HepG2 (cell line): ENCODE measurements around the gene CCND1. TPM values are rescaled to one million over a fixed set of nuclear protein-coding genes. Genes with fewer than 3 reads are reported as not detected.

ENCODE experiments used
- ELF4 ChIP-seq: sonication (generic); formaldehyde crosslinking; IDR thresholded peaks from 2 replicates; pipeline ENCODE4 v1.5.0; 2020; ENCODE audit warnings: missing genetic modification reagents, mild to moderate bottlenecking, moderate library complexity, borderline replicate concordance
- FOXA1 ChIP-seq, 2 experiments: fragments of 450-650 bp in 1 of 2; sonication (generic) in 1 of 2; formaldehyde crosslinking in 1 of 2; IDR thresholded peaks; 2 replicates each; pipeline versions ENCODE4 v1.4.0 to v1.6.1; 2016 to 2020; ENCODE audit warnings: missing genetic modification reagents in 1 of 2
- NFKB2 ChIP-seq: sonication (generic); formaldehyde crosslinking; IDR thresholded peaks from 2 replicates; pipeline ENCODE4 v1.4.0; 2020; ENCODE audit warnings: missing genetic modification reagents, borderline replicate concordance
- NR2C2 ChIP-seq: sonication (generic); formaldehyde crosslinking; IDR thresholded peaks from 2 replicates; pipeline ENCODE4 v1.4.0; 2020; ENCODE audit warnings: missing genetic modification reagents, mild to moderate bottlenecking, moderate library complexity, borderline replicate concordance
- SNAI1 ChIP-seq: sonication (generic); formaldehyde crosslinking; IDR thresholded peaks from 2 replicates; pipeline ENCODE4 v1.5.0; 2020; ENCODE audit warnings: mild to moderate bottlenecking, missing genetic modification reagents, borderline replicate concordance
- SPEN ChIP-seq: sonication (generic); formaldehyde crosslinking; IDR thresholded peaks from 2 replicates; pipeline ENCODE4 v1.5.1; 2020; ENCODE audit warnings: low read depth, mild to moderate bottlenecking, missing genetic modification reagents
- ZC3H13 ChIP-seq: sonication (generic); formaldehyde crosslinking; IDR thresholded peaks from 2 replicates; pipeline ENCODE4 v1.8.1; 2023; ENCODE audit warnings: mild to moderate bottlenecking, missing genetic modification reagents, moderate library complexity
- ZNF816 ChIP-seq: sonication (generic); formaldehyde crosslinking; IDR thresholded peaks from 2 replicates; pipeline ENCODE4 v1.8.0; 2022; ENCODE audit warnings: missing genetic modification reagents, mild to moderate bottlenecking, borderline replicate concordance
- polyA plus RNA-seq, 8 experiments: library from polyadenylated mRNA; depleted of rRNA in 3 of 8; stranded (reverse) in 7 of 8; unstranded in 1 of 8; fragments of >200 nt; fragmentation: Illumina TruSeq in 4 of 8; extraction: Trizol in 4 of 8; gene quantifications; 2 replicates each; pipeline versions ENCODE4 v1.2.1 to v1.2.3, GENCODE V29; 2011 to 2016; ENCODE audit warnings: low read depth in 4 of 8, missing spikeins in 1 of 8, mixed read lengths in 1 of 8; ENCODE audit not compliant: insufficient read depth in 1 of 8
- total RNA-seq, 5 experiments: library from RNA; depleted of rRNA; stranded (reverse); fragments of >200 nt; fragmentation: Illumina TruSeq; extraction: Trizol; gene quantifications; 2 replicates each; pipeline ENCODE4 v1.2.3, GENCODE V29; 2016; ENCODE audit warnings: low read depth in 1 of 5
- TF ChIP-seq, protein P1 (sequence below), 2 experiments: fragments of 450-650 bp in 1 of 2; sonication (generic) in 1 of 2; formaldehyde crosslinking in 1 of 2; IDR thresholded peaks; 2 replicates each; pipeline versions ENCODE4 v1.6.1 to v1.8.0; 2016 to 2022; ENCODE audit warnings: antibody characterized with exemption in 1 of 2, mild to moderate bottlenecking in 1 of 2, missing genetic modification reagents in 1 of 2
- TF ChIP-seq, protein P2 (sequence below): IDR thresholded peaks from 2 replicates; pipeline ENCODE4 v1.6.1; 2016; ENCODE audit warnings: missing compliant biosample characterization, missing genetic modification reagents, borderline replicate concordance
- TF ChIP-seq, protein P3 (sequence below): sonication (generic); formaldehyde crosslinking; IDR thresholded peaks from 2 replicates; pipeline ENCODE4 v1.8.0; 2022; ENCODE audit warnings: mild to moderate bottlenecking, missing genetic modification reagents, moderate library complexity
- TF ChIP-seq, protein P4 (sequence below): sonication (generic); formaldehyde crosslinking; IDR thresholded peaks from 2 replicates; pipeline ENCODE4 v1.9.0; 2021; ENCODE audit warnings: missing genetic modification reagents, borderline replicate concordance

CCND1 gene
- total and polyA plus RNA-seq, 2 of the 13 experiments (the other 11 are each of a cell fraction or from before 2014, with no cell fraction given) = 107 to 136 TPM

DNA sequence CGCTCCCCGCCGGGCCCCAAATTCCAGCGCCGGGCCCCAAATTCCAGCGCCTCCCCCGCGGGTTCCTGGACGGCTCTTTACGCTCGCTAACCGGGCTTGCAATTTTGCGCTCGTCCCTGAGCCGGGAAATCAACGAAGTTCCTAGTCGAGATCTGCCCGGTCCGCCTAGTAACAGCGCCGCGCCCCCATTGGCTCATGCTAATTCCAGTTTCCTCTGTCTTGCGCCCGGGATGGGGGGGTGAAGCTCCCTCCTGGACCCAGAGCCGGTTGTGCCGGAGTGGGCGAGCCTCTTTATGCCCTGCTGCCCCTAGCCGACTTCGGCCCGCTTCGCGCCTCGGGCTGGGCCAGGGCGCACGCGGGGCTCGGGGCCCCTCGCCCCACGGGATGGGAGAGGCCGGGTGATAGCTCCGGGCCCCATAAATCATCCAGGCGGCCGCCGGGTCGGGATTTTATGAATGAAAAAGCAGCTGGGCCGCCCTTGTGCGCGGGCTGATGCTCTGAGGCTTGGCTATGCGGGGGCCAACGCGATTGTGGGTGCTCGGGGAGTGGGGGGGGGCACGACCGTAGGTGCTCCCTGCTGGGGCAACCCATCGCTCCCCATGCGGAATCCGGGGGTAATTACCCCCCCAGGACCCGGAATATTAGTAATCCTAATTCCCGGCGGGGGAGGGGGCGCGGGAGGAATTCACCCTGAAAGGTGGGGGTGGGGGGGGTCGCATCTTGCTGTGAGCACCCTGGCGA, 1.8 kb upstream of the CCND1 start (continued):
- TF ChIP-seq, protein P1, sequence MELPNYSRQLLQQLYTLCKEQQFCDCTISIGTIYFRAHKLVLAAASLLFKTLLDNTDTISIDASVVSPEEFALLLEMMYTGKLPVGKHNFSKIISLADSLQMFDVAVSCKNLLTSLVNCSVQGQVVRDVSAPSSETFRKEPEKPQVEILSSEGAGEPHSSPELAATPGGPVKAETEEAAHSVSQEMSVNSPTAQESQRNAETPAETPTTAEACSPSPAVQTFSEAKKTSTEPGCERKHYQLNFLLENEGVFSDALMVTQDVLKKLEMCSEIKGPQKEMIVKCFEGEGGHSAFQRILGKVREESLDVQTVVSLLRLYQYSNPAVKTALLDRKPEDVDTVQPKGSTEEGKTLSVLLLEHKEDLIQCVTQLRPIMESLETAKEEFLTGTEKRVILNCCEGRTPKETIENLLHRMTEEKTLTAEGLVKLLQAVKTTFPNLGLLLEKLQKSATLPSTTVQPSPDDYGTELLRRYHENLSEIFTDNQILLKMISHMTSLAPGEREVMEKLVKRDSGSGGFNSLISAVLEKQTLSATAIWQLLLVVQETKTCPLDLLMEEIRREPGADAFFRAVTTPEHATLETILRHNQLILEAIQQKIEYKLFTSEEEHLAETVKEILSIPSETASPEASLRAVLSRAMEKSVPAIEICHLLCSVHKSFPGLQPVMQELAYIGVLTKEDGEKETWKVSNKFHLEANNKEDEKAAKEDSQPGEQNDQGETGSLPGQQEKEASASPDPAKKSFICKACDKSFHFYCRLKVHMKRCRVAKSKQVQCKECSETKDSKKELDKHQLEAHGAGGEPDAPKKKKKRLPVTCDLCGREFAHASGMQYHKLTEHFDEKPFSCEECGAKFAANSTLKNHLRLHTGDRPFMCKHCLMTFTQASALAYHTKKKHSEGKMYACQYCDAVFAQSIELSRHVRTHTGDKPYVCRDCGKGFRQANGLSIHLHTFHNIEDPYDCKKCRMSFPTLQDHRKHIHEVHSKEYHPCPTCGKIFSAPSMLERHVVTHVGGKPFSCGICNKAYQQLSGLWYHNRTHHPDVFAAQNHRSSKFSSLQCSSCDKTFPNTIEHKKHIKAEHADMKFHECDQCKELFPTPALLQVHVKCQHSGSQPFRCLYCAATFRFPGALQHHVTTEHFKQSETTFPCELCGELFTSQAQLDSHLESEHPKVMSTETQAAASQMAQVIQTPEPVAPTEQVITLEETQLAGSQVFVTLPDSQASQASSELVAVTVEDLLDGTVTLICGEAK (IDR thresholded peaks at IDR 0.05) = no peak
- TF ChIP-seq, protein P1 (CRISPR knock-in tag; IDR thresholded peaks at IDR 0.05) = no peak
- TF ChIP-seq, protein P2, sequence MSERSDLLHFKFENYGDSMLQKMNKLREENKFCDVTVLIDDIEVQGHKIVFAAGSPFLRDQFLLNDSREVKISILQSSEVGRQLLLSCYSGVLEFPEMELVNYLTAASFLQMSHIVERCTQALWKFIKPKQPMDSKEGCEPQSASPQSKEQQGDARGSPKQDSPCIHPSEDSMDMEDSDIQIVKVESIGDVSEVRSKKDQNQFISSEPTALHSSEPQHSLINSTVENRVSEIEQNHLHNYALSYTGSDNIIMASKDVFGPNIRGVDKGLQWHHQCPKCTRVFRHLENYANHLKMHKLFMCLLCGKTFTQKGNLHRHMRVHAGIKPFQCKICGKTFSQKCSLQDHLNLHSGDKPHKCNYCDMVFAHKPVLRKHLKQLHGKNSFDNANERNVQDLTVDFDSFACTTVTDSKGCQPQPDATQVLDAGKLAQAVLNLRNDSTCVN = peak; percentile 34; the same call in 1 of the 2 replicates
- TF ChIP-seq ZC3H13 = no peak
- TF ChIP-seq NFKB2 (CRISPR knock-in tag) = peak; percentile 54; the same call in 1 of the 2 replicates
- no peak for TF ChIP-seq FOXA1 (IDR thresholded peaks at IDR 0.05)
- no peak for TF ChIP-seq FOXA1 (CRISPR knock-in tag; IDR thresholded peaks at IDR 0.05)
- no peak for TF ChIP-seq ZNF816 (CRISPR knock-in tag)
- no peak for TF ChIP-seq SPEN
- no peak for TF ChIP-seq ELF4
- TF ChIP-seq, protein P3, sequence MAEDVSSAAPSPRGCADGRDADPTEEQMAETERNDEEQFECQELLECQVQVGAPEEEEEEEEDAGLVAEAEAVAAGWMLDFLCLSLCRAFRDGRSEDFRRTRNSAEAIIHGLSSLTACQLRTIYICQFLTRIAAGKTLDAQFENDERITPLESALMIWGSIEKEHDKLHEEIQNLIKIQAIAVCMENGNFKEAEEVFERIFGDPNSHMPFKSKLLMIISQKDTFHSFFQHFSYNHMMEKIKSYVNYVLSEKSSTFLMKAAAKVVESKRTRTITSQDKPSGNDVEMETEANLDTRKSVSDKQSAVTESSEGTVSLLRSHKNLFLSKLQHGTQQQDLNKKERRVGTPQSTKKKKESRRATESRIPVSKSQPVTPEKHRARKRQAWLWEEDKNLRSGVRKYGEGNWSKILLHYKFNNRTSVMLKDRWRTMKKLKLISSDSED = no peak
- TF ChIP-seq NR2C2 (CRISPR knock-in tag) = 0 out of 2 replicates have a peak, but pooled peaks have one; percentile 16
- TF ChIP-seq, protein P4, sequence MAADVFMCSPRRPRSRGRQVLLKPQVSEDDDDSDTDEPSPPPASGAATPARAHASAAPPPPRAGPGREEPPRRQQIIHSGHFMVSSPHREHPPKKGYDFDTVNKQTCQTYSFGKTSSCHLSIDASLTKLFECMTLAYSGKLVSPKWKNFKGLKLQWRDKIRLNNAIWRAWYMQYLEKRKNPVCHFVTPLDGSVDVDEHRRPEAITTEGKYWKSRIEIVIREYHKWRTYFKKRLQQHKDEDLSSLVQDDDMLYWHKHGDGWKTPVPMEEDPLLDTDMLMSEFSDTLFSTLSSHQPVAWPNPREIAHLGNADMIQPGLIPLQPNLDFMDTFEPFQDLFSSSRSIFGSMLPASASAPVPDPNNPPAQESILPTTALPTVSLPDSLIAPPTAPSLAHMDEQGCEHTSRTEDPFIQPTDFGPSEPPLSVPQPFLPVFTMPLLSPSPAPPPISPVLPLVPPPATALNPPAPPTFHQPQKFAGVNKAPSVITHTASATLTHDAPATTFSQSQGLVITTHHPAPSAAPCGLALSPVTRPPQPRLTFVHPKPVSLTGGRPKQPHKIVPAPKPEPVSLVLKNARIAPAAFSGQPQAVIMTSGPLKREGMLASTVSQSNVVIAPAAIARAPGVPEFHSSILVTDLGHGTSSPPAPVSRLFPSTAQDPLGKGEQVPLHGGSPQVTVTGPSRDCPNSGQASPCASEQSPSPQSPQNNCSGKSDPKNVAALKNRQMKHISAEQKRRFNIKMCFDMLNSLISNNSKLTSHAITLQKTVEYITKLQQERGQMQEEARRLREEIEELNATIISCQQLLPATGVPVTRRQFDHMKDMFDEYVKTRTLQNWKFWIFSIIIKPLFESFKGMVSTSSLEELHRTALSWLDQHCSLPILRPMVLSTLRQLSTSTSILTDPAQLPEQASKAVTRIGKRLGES (CRISPR knock-in tag) = no peak
- no peak for TF ChIP-seq SNAI1 (CRISPR knock-in tag)
